ENCODE data around the gene LPIN2. TPM values are rescaled to one million over a fixed set of nuclear protein-coding genes. Genes with fewer than 3 reads are reported as not detected.

The LPIN2 gene
- total and polyA plus RNA-seq, 2 of the 13 experiments (the other 11 are each of a cell fraction or from before 2014, with no cell fraction given) = 46.0 to 119 TPM

- peak; percentile 96 for TF ChIP-seq PHF5A (CRISPR knock-in tag; IDR thresholded peaks at IDR 0.05; ENCODE audit: low read depth, unreplicated experiment)
- TF ChIP-seq ATF2 (CRISPR knock-in tag; IDR thresholded peaks at IDR 0.05) = peak; percentile 86
- no peak for TF ChIP-seq LCORL (IDR thresholded peaks at IDR 0.05)
- TF ChIP-seq LCORL (CRISPR knock-in tag; IDR thresholded peaks at IDR 0.05) = peak; percentile 96
- no peak for TF ChIP-seq HOXA7 (CRISPR knock-in tag; IDR thresholded peaks at IDR 0.05)
- peak; percentile 94 for TF ChIP-seq PHF21A (CRISPR knock-in tag; IDR thresholded peaks at IDR 0.05)
- TF ChIP-seq ZNF280D (CRISPR knock-in tag; IDR thresholded peaks at IDR 0.05) = no peak
- peak; percentile 34; the same call in 1 of the 2 replicates for TF ChIP-seq ARID3A (IDR thresholded peaks at IDR 0.05; ENCODE audit: low read depth, low read length)
- peak; percentile 96 for TF ChIP-seq AHDC1 (CRISPR knock-in tag; IDR thresholded peaks at IDR 0.05; ENCODE audit: borderline replicate concordance)
- peak; percentile 86; the same call in 1 of the 2 replicates for TF ChIP-seq ZNF414 (CRISPR knock-in tag; IDR thresholded peaks at IDR 0.05)
- TF ChIP-seq KLF13 (CRISPR knock-in tag; IDR thresholded peaks at IDR 0.05) = no peak
- TF ChIP-seq ZNF24 (IDR thresholded peaks at IDR 0.05) = no peak
- peak; percentile 88 for TF ChIP-seq SAP130 (CRISPR knock-in tag; IDR thresholded peaks at IDR 0.05; ENCODE audit: low read depth)
- no peak for TF ChIP-seq ZBTB2 (CRISPR knock-in tag; IDR thresholded peaks at IDR 0.05; ENCODE audit: low read depth)
- TF ChIP-seq HOXA3 (CRISPR knock-in tag; IDR thresholded peaks at IDR 0.05) = peak; percentile 80
- 0 out of 2 replicates have a peak, but pooled peaks have one; percentile 22 for TF ChIP-seq SRF (IDR thresholded peaks at IDR 0.05; ENCODE audit: low read depth, low read length)
Observed at GRCh38 chr18:3037423-3037915, 24.5 kb upstream of the LPIN2 start (continued).

Data from HepG2 (cell line).